HG02642 (cell line): Measurements from ENCODE around the gene CREB5.

Source experiments
- ATAC-seq: cut with Tn5 transposase; IDR thresholded peaks from one replicate; pipeline ENCODE4 v1.9.1; 2021; ENCODE audit warnings: mild to moderate bottlenecking; ENCODE audit not compliant: unreplicated experiment, poor library complexity

The CREB5 gene

DNA sequence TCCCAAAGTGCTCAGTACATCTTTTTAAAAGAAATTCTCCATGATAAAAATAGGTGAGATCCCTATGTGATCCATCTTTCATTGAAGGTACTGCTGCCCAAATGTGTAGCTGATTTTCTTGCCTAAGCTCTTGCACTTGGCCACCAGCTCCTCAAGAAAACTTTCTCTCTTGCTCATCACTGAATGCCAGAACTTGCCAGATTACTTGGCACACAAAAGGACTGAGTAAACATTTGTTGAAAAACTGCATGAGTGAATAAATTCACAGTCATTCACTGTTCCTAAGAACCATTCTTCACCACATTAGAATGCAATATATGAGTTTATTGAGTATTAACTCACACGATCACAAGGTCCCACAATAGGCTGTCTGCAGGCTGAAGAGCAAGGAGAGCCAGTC lies 445.9 kb downstream of the CREB5 start:
- ATAC-seq, result no peak

DNA sequence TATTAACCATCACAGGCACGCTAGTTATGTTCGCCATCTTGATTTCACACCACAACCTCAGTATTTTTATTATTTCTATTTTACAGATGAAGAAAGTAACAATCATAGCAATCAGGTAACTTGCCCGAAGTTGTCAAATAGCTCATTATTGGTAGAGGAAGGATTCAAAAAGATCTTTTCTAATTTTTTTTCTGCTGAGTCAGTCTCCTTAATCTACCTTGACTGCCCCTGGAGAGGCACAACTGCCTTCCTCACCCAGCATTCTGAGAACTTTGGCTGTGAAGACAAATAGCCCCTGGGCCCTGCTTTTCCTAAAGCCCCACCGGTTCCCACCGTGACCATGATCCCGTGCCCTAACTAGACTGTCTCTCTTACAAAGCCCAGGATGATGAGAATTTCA lies 446.6 kb downstream of the CREB5 start:
- no peak for ATAC-seq

DNA sequence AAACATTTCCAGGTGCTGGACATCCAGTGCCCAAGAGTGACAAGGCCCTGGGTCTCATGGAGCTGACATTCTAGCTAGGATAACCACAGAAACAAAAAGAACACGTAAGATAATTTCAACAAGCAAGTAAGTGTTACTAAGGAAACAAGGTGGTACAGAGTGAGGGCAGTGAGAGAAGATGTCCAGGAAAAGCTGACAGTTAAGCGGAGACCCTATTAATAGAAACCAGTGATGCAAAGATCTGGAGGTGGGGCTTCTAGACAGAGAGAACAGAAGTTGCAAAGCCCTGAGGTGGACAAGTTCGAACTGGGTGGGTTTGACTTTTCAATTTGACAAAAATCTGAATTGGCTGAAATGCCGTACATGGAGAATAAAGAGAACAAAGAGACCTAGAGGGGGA lies 449.5 kb downstream of the CREB5 start:
- no peak for ATAC-seq

DNA sequence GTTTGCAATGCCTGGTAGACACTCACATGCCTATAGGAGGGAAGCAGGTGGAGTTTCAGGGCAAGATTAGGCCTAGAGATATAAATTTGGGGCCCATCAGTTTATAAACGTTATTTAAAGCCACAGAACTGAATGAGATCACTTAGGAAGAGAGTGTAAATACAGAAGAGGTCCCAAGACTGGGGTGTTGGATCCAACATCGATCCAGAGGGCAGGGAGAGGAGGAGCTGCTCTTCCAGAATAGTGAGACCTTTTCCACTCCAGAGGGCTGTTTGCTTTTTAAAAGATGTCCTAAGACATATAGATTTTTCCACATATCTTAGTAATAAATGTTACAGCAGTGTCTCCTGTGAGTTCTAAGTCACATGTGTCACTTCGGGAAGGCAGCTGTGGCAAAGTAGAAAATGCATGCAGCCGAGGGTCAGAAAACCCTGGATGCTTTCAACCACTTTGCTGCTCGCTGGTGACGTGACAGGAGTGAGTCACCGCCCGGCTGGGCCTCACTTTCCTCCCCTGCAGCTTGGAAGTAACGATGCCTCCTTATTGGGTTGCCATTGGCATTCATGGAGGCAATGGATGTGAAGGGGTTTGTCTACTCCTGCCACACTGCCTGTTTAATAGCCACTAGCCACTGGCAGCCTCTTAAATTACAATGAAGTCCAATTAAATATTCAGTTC lies 450.4 kb downstream of the CREB5 start:
- no peak for ATAC-seq

DNA sequence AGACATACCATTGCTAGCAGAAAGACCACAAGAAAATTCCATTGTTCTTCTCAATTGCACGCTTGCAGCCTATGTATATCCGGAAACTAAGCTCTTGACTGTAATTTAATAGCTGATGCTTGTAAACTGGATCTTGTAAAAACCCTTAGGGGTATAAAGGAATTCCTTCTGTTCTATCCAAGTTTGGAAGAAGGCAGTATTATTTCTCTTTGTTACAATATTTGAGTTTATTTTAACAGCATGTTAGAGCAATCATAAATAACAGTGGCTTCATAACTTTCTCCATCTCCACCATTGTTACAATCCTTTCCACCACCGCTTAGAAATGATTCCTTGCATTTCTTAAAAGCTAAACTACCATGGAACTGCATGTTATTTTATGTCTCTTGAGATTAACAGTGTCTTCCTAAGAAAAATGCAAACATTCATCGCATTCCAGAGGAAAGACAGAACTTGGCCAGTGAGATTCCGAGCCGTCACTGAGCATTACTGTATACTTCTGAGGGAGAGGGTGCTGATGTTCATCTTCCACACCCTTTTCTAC lies 453.4 kb downstream of the CREB5 start:
- no peak for ATAC-seq

DNA sequence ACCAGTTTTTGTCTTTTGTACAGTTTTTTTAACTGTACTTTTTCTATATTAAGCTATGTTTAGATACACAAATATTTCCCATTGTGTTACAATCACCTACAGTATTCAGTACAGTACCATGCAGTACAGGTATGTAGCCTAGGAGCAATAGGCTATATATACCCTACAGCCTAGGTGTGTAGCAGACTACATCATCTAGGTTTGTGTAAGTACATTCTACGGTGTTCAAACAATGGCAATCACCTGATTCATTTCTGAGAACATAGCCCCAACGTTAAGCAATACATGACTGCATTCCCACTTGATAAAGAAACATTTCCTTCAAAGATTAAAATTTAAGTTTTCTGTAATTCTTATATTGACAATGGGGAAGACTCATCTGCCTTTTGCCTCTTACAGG lies 456.4 kb downstream of the CREB5 start:
- ATAC-seq, result no peak

DNA sequence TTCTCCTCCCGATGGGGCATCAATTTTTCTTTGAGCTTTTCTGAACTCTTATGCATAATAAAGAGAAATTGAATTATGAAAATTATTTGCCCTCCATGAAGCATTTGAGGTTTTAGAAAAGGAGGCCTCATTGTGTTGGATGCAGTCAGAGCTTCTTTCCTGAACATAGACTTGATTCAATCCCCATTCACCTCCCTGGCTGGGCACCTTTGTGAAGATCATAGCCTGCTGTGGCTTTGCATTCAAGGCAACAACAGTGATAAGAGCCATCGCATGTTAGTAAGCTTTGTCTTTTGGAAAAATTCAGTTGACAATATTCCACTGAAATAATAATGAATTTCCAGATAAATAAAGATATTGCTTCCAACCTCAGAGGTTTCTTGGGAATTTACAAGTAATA lies 458.8 kb downstream of the CREB5 start:
- no peak for ATAC-seq

DNA sequence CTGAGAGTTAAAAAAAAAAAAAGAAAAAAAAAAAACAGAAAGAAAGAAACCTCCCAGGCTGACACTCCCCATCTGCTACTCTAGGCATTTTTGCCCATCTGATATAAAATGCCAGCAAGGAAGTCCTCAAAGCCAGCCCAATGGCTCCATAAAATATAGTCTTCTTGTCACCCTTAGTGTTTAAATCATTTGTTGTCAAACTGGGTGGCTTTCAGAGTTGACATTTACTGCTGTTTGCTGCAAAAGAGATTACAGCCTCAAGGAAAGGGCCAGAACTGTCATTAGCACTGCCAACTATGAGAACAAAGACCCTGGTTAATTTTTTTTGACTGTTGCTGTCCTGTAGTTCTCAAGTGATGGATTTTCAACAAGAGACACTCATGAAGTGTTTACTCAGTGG lies 459.3 kb downstream of the CREB5 start:
- no peak for ATAC-seq

DNA sequence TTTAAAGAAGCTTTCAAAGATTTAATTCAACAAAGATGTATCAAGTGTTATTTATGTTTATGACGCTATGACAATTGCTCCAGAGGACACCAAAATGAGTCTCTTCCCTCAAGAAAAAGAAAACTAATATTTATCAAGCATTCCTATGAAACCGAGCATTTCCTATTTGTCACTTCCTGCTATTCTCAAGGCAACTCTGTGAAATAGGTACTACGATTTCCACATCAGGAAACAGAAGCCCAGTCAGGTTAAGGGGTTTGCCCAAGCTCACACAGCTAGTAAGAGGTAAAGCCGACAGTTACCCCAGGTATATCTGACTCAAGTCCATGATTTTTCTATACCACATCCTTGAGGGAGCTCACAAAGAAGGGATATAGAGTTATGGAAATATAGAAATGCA lies 459.9 kb downstream of the CREB5 start:
- ATAC-seq, result no peak

DNA sequence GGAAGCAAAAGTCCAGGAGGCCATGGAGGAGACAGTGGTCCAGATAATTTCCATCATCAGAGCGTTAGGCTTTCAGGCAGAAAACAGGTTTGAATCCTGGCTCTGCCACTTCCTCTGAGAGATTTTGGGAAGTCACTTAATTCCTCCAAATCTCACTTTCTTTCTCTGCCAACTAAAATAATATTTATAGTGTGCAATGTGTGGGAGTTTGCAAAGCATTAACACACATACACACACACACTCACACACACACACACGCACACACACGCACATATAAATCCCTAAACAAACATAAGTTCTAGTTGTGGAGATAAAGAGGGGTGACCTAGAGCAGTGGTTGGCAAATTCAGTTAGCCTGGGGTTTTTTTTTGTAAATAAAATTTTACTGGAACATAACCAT lies 461.0 kb downstream of the CREB5 start:
- no peak for ATAC-seq

DNA sequence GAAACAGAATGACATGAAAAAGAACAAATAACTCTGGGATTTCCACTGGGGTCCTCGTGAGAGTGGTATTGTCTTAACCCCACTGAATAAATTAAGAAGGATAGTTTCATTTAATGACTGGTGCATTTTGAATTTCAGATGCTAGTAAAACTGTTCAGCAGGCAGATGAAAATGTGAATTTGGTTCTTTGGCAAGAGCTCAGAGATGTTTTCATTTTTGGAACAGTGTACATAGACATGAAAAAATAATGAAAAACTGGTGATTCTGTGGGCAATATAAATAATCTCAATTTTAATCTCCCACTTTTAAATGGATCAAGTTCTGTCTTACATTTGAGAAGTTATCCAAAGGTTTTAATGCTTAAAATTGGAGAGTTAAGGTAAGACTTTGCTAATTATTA lies 461.7 kb downstream of the CREB5 start:
- no peak for ATAC-seq
